Measurements from ENCODE around the gene HIBADH. TPM values are rescaled to one million over a fixed set of nuclear protein-coding genes. Genes with fewer than 3 reads are reported as not detected.
"Not testable (repeated sequence)": the region's sequence is repeated elsewhere in the genome, so short reads cannot be mapped to it uniquely, and the experiment has no call there.

Gene HIBADH
- total RNA-seq, 1 donor from 2014 or later, result 39.0 TPM

- Histone ChIP-seq H3K27me3 (ENCODE audit: control insufficient read depth, insufficient read depth, low read length) (no peaks in the 10 kb centered on the region), H3K4me3 (ENCODE audit: low read depth, low read length) (no peak overlapping the region), H3K36me3 (ENCODE audit: control insufficient read depth, insufficient read depth, low read length) (no peaks in the 10 kb centered on the region)
- FAIRE-seq, result no peak
- peak; percentile 79 for DNase-seq (ENCODE audit: low read depth)
- no peak for TF ChIP-seq CTCF (IDR thresholded peaks at IDR 0.05; ENCODE audit: insufficient read depth, low read length, severe bottlenecking)
Measured at GRCh38 chr7:27640884-27641574, 21.7 kb downstream of the HIBADH start.

- FAIRE-seq (no peak), DNase-seq (ENCODE audit: low read depth) (no peak)
- H3K36me3 ChIP-seq (ENCODE audit: control insufficient read depth, insufficient read depth, low read length), result no peaks in the 10 kb centered on the region
- H3K4me3 ChIP-seq (ENCODE audit: low read depth, low read length), result no peak overlapping the region
- H3K27me3 ChIP-seq (ENCODE audit: control insufficient read depth, insufficient read depth, low read length), result no peaks in the 10 kb centered on the region
- no peak for TF ChIP-seq CTCF (IDR thresholded peaks at IDR 0.05; ENCODE audit: insufficient read depth, low read length, severe bottlenecking)
Measured at GRCh38 chr7:27639851-27640250, 22.8 kb downstream of the HIBADH start.

- not testable (repeated sequence) for H3K4me3 ChIP-seq (ENCODE audit: low read depth, low read length); DNase-seq (ENCODE audit: low read depth); H3K27me3 ChIP-seq (ENCODE audit: control insufficient read depth, insufficient read depth, low read length); H3K36me3 ChIP-seq (ENCODE audit: control insufficient read depth, insufficient read depth, low read length); FAIRE-seq
Measured at GRCh38 chr7:27639048-27639447, 23.6 kb downstream of the HIBADH start.

GRCh38 chr7:27636326-27637006 is 26.2 kb downstream of the HIBADH start:
- H3K27me3 ChIP-seq (ENCODE audit: control insufficient read depth, insufficient read depth, low read length), result no peaks in the 10 kb centered on the region
- DNase-seq (ENCODE audit: low read depth) (no peak), FAIRE-seq (no peak)
- H3K4me3 ChIP-seq (ENCODE audit: low read depth, low read length), result no peak overlapping the region
- no peaks in the 10 kb centered on the region for H3K36me3 ChIP-seq (ENCODE audit: control insufficient read depth, insufficient read depth, low read length)
- no peak for TF ChIP-seq CTCF (IDR thresholded peaks at IDR 0.05; ENCODE audit: insufficient read depth, low read length, severe bottlenecking)

GRCh38 chr7:27635728-27636127 is 27.0 kb downstream of the HIBADH start:
- FAIRE-seq (no peak), DNase-seq (ENCODE audit: low read depth) (no peak)
- Histone ChIP-seq H3K36me3 (ENCODE audit: control insufficient read depth, insufficient read depth, low read length) (no peaks in the 10 kb centered on the region), H3K4me3 (ENCODE audit: low read depth, low read length) (no peak overlapping the region), H3K27me3 (ENCODE audit: control insufficient read depth, insufficient read depth, low read length) (no peaks in the 10 kb centered on the region)
- TF ChIP-seq CTCF (IDR thresholded peaks at IDR 0.05; ENCODE audit: insufficient read depth, low read length, severe bottlenecking), result no peak

- no peak for TF ChIP-seq CTCF (IDR thresholded peaks at IDR 0.05; ENCODE audit: insufficient read depth, low read length, severe bottlenecking)
- Histone ChIP-seq H3K4me3 (ENCODE audit: low read depth, low read length) (no peak overlapping the region), H3K36me3 (ENCODE audit: control insufficient read depth, insufficient read depth, low read length) (no peaks in the 10 kb centered on the region), H3K27me3 (ENCODE audit: control insufficient read depth, insufficient read depth, low read length) (no peaks in the 10 kb centered on the region)
- DNase-seq (ENCODE audit: low read depth), result no peak
- FAIRE-seq, result no peak
Measured at GRCh38 chr7:27634671-27635493, 27.8 kb downstream of the HIBADH start.
